Epithelial cell of proximal tubule (primary cell): Measurements from ENCODE around the gene EXD3. TPM values are rescaled to one million over a fixed set of nuclear protein-coding genes. Genes with fewer than 3 reads are reported as not detected.

ENCODE experiments used
- DNase-seq: peaks from one replicate; pipeline ENCODE4 v3.0.0-alpha.2; 2011; ENCODE audit warnings: low read depth
- H3K4me3 ChIP-seq: 2 replicates; pipeline ENCODE4 v1.5.1; 2011; ENCODE audit warnings: low read depth, mild to moderate bottlenecking, low read length
- CTCF ChIP-seq: conservative IDR thresholded peaks from 2 replicates; pipeline ENCODE4 v1.5.1; 2012; ENCODE audit warnings: low read depth, mild to moderate bottlenecking, low read length
- total RNA-seq: library from RNA; depleted of rRNA; stranded (reverse); fragments of >200 nt; gene quantifications from 2 replicates; pipeline ENCODE4 v1.2.3, GENCODE V29; 2015

The EXD3 gene
- total RNA-seq, 1 donor from 2014 or later, result 29.2 TPM

GRCh38 chr9:137461316-137461662, 38.3 kb upstream of the EXD3 start:
- no peak for DNase-seq
- H3K4me3 ChIP-seq, result no peak overlapping the region
- no peak for TF ChIP-seq CTCF

- no peak overlapping the region for H3K4me3 ChIP-seq
- no peak for DNase-seq
- TF ChIP-seq CTCF, result no peak
Observed at GRCh38 chr9:137460363-137461315, 37.7 kb upstream of the EXD3 start.

GRCh38 chr9:137459601-137460362, 36.8 kb upstream of the EXD3 start:
- DNase-seq, result no peak
- H3K4me3 ChIP-seq, result peak overlapping the region; percentile 77
- TF ChIP-seq CTCF, result no peak

GRCh38 chr9:137459152-137459600, 36.2 kb upstream of the EXD3 start, which contains the start of gene NSMF:
Gene NSMF, minus strand, starts transcription at chr9:137459334. Its CDS starts 232 bp downstream, at chr9:137459102.
- no peak for DNase-seq
- no peak for TF ChIP-seq CTCF
- peak within 1 kb of the TSS; percentile 77 for H3K4me3 ChIP-seq

- DNase-seq, result no peak
- TF ChIP-seq CTCF, result no peak
- peak overlapping the region; percentile 77 for H3K4me3 ChIP-seq
Observed at GRCh38 chr9:137458194-137459151, 35.5 kb upstream of the EXD3 start.
